ENCODE data around the gene C16orf46.

DNA sequence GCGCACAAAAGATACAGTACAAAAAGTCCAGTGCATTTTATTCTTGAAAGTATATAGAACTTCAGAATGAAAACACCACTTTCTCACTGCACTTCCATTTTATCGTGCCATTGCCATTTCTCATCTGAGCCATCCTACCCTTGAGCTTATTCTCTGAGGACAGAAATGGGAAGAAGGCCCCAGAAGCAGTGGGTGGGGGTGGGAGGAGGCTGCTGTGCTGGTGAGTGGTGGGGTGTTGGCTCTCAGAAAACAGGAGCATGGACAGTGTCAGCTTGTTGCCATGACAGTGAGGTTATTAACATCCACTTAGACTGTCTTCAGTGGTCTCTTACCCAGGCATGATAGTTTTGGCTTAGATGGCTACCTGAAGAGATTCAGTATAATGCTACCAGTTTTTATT lies 36.9 kb downstream of the C16orf46 start:
- TF ChIP-seq CTCF (IDR thresholded peaks at IDR 0.05) = no peak
- no peak for TF ChIP-seq POLR2A (IDR thresholded peaks at IDR 0.05)

Data from lower leg skin (tissue), 3 donors.